Cardiac fibroblast (primary cell): Measurements from ENCODE around the gene COL7A1.

ENCODE experiments used
- DNase-seq, 2 donors: peaks; one replicate each; pipeline versions ENCODE4 v3.0.0 to v3.0.0-alpha.2; 2010; ENCODE audit warnings: low read depth in 2 of 2
- H3K4me3 ChIP-seq, 2 donors: replicated peaks in 1 of 2; 1 replicate in 1 of 2; 2 replicates in 1 of 2; pipeline ENCODE4 v1.5.1; 2011; ENCODE audit warnings: low read depth in 2 of 2, low read length in 2 of 2, mild to moderate bottlenecking in 2 of 2, moderate library complexity in 1 of 2
- CTCF ChIP-seq: IDR thresholded peaks from one replicate; pipeline ENCODE4 v1.5.1; 2011; ENCODE audit warnings: low read depth, mild to moderate bottlenecking, low read length, inconsistent platforms

Gene COL7A1

GRCh38 chr3:48597408-48597800 is 2.3 kb upstream of the COL7A1 start:
- TF ChIP-seq CTCF, result no peak
- DNase-seq, result no peak
- H3K4me3 ChIP-seq, result no peak overlapping the region

- TF ChIP-seq CTCF, result no peak
- DNase-seq, result no peak
- H3K4me3 ChIP-seq, result no peak overlapping the region
Observed at GRCh38 chr3:48596676-48597407, 1.7 kb upstream of the COL7A1 start.

- TF ChIP-seq CTCF, result no peak
- H3K4me3 ChIP-seq, result no peak overlapping the region
- DNase-seq, result no peak
Observed at GRCh38 chr3:48596157-48596556, 1.0 kb upstream of the COL7A1 start.

- peak overlapping the region in 1 of 2 donors; percentile 61 for H3K4me3 ChIP-seq
- TF ChIP-seq CTCF, result no peak
- peak; percentile 59 to 97 for DNase-seq
Observed at GRCh38 chr3:48595526-48596121, 495 bp upstream of the COL7A1 start.

- H3K4me3 ChIP-seq, result peak overlapping the region; percentile 23 to 61
- peak in 1 of 2 donors; percentile 36 for DNase-seq
Observed at GRCh38 chr3:48594417-48595049, 596 bp downstream of the COL7A1 start.

GRCh38 chr3:48593337-48593736 is 1.8 kb downstream of the COL7A1 start:
- TF ChIP-seq CTCF, result no peak
- no peak for DNase-seq
- H3K4me3 ChIP-seq, result peak overlapping the region in 1 of 2 donors; percentile 61

More at GRCh38 chr3:48594417-48595049, 596 bp downstream of the COL7A1 start:
- no peak for TF ChIP-seq CTCF
